C4-2B (cell line): ENCODE measurements around the gene ACAP3.

Experiments
- ZFX ChIP-seq: fragments of 450-650 bp; IDR thresholded peaks from 2 replicates; pipeline ENCODE4 v1.6.1; 2017
- TF ChIP-seq, protein P1 (sequence below): fragments of 450-650 bp; conservative IDR thresholded peaks from 2 replicates; pipeline ENCODE4 v1.5.1; 2017; ENCODE audit warnings: mild to moderate bottlenecking

DNA sequence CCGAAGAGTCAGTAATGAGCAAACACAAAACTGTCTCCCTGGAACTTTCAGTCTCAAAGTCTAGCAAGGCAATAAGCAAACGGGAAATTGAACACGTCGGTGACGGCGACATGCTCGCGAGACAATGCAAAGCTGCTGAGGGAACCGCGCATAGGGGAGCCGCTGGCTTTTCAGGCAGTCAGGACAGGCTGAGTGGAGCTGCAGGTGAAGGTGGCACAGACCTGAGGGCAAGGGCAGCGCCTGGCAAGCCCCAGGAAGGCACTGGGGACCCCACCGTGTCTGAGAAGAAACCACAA, 11.9 kb upstream of the ACAP3 start:
- TF ChIP-seq, protein P1, sequence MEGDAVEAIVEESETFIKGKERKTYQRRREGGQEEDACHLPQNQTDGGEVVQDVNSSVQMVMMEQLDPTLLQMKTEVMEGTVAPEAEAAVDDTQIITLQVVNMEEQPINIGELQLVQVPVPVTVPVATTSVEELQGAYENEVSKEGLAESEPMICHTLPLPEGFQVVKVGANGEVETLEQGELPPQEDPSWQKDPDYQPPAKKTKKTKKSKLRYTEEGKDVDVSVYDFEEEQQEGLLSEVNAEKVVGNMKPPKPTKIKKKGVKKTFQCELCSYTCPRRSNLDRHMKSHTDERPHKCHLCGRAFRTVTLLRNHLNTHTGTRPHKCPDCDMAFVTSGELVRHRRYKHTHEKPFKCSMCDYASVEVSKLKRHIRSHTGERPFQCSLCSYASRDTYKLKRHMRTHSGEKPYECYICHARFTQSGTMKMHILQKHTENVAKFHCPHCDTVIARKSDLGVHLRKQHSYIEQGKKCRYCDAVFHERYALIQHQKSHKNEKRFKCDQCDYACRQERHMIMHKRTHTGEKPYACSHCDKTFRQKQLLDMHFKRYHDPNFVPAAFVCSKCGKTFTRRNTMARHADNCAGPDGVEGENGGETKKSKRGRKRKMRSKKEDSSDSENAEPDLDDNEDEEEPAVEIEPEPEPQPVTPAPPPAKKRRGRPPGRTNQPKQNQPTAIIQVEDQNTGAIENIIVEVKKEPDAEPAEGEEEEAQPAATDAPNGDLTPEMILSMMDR, result no peak
- TF ChIP-seq ZFX, result no peak
